GM23248 (cell line): ENCODE results near the gene GMPR.

ENCODE experiments used
- EZH2 ChIP-seq: fragments of 200-600 bp; sonication (generic); IDR thresholded peaks from 2 replicates; pipeline ENCODE4 v1.6.1; 2018; ENCODE audit warnings: antibody characterized with exemption, mild to moderate bottlenecking; ENCODE audit not compliant: insufficient read depth, poor library complexity, severe bottlenecking
- EZH2phosphoT487 ChIP-seq: fragments of 200-600 bp; sonication (generic); IDR thresholded peaks from 2 replicates; pipeline ENCODE4 v1.6.1; 2018; ENCODE audit warnings: antibody characterized with exemption, moderate library complexity, mild to moderate bottlenecking, low read depth; ENCODE audit not compliant: insufficient read depth

GRCh38 chr6:16273256-16273655 lies 34.9 kb downstream of the GMPR start:
- TF ChIP-seq EZH2phosphoT487 (no peak), EZH2 (no peak)
